DMS114 treated with DMSO at 0.1 percent for 48 hours (cell line): ENCODE data around the gene EPB41L4B.

Source experiments
- DNase-seq: peaks from one replicate; lab custom pipeline; 2025; ENCODE audit not compliant: unreplicated experiment; lab: John Stamatoyannopoulos, UW

Gene EPB41L4B

GRCh38 chr9:109167716-109168115 lies 153.1 kb downstream of the EPB41L4B start:
- no peak for DNase-seq

- DNase-seq: no peak
Observed at GRCh38 chr9:109166771-109167601, 153.9 kb downstream of the EPB41L4B start, which contains the start of gene FRRS1L. TSS of gene FRRS1L (minus strand) at chr9:109167249. CDS start at chr9:109167138, 111 bp downstream.

- no peak for DNase-seq
Observed at GRCh38 chr9:109166171-109166770, 154.6 kb downstream of the EPB41L4B start.

DNA sequence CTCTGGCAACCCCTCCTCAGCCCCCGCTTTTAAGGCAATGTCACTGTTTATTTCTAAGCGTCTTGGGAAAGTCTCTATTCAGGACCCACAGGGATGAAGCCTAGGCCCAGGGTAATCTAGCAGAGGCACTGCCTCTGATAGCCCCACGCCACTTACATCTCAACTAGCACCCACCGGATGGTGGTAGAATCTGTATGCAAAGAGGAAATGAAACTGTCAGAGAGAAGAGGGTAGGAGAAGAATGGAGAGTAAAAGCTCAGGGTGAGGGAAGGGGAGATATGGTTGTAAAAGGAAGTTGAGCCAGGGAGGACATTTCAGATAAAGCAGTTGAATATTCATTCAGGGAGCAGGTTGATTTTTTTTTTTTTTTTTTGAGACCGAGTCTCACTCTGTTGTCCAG lies 156.8 kb downstream of the EPB41L4B start:
- DNase-seq: no peak

DNA sequence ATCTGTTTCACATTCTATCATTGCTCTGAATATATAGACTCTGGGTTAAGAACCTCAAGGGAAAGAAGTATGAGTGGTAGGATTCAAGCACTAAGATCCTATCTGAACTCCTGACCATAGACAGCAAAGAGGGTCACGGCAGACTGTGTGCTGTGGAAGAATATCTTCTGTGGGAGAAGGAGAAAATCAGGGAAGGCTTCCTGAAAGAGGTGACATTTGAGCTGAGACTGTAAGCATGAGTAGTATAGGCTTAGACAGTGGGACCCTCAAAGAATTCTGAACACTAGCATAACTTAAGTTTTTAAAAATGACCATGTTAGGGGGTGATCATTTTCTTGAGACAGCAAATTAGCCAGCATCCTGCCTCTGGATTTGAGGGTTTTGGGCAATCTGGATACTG lies 157.7 kb downstream of the EPB41L4B start:
- no peak for DNase-seq

DNA sequence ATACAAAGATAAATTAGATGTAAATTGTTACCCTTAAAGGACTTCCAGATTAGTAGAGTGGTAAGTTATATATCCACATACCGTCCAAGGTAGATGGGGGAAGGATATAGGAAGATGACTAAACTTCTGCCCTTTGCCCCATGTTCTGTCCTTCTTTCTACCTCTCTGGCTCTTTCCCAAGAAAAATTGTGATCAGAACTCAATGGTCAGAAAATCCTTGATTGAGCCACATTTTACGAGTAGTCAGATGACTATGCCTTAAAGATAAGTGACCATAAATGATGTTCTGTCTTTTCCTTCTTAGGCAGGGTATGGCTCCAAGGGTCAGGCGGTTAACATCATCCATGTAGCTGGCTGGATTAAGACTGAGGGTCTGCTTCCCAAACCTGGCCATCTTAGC lies 158.2 kb downstream of the EPB41L4B start:
- DNase-seq: no peak

DNA sequence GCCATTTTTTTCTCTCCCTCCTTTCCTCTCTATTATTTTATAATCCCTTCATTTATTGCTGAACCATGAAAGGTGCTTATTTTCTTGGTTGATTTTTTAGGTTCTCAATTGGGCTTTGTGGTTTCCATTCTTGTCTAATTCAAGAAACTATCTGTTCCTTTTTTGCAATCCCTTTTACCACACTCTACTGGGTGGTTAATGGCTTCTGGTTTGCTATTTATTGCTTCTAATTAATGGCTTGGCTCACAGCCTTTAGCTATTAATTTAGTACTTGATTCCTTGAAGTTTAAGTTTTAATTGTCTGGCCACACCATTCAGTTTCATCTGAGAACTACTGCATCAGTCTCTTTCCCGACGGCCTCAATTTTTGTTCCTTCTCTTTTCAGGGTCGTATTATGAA lies 159.4 kb downstream of the EPB41L4B start:
- no peak for DNase-seq

DNA sequence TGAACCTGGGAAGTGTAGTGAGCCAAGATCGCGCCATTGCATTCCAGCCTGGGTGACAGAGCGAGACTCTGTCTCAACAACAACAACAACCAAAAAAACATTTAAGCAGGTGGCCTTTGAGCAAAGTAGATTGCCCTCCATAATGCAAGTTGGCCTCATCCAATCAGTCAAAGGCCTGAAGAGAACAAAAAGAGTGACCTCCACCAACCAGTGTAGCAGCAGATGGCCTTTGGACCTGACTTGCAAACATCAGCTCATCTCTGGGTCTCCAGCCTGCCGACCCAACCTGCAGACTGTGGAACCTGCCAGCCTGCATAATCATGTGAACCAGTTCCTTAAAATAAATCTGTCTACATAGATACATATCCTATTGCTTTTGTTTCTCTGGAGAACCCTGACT lies 161.3 kb downstream of the EPB41L4B start:
- no peak for DNase-seq

DNA sequence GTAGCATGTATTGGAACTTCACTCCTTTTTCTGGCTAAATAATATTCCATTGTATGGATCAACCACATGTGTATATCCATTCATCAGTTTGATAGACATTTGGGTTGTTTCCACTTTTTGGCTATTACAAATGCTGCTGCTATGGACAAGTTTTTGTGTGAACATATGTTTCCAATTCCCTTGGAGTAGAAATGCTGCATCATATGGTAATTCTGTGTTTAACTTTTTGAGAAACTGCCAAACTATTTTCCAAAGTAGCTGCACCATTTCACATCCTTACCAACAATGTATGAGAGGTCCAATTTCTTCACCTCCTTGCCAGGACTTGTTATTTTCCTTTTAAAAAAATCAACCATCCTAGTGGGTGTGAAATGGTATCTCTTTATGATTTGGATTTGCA lies 162.2 kb downstream of the EPB41L4B start:
- DNase-seq: no peak

DNA sequence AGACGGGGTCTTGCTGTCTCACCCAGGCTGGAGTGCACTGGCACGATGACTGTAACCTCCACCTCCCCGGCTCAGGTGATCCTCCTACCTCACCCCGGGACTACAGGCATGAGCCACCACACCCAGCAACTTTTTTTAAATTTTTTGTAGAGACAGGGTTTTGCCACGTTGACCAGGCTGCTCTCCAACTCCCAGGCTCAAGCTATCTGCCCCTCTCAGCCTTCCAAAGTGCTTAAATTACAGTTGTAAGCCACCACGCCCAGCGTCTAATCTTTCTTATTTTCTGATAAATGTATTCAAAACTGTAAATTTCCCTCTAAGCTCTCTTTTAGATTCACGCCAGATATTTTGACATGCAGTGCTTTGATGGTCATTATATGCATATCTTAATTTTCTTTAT lies 164.2 kb downstream of the EPB41L4B start:
- DNase-seq: no peak

GRCh38 chr9:109150925-109151545 lies 169.8 kb downstream of the EPB41L4B start:
- DNase-seq: no peak

DNA sequence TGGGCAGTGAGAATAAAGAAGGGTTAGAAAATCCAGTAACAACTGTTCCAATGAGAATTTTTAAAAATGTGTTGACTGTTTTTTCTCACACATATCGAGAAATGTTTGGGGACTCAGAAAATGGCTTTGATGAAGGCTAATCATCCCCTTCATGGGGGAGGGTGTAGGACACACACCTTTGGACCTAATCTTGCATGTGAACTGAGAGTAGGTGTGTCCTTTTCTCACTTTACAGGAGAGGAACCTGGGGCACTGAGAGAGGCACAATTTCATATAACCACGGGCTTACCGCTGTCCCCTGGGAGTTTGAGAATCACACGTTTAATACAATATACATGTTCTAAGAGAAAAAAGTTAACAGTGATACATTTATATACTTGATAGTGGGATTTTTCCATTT lies 171.1 kb downstream of the EPB41L4B start:
- no peak for DNase-seq

DNA sequence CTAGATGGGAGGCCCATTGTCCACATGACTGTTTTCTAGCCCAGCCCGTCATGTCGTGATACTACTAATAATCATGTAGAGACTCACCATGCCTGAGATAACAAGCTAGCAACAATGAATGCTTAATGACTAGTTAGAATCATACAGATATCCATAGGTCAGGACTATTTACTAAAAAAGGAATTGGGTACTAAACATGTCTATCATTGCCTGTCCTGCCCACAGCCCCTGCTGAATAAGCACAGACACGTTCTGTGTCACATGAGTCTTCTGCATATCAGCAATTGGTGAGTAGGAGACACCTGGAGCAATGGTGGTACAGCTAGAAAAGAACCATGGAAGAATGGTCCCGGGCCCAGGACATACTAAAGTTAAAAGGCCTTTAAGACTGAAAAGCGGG lies 171.8 kb downstream of the EPB41L4B start:
- no peak for DNase-seq

DNA sequence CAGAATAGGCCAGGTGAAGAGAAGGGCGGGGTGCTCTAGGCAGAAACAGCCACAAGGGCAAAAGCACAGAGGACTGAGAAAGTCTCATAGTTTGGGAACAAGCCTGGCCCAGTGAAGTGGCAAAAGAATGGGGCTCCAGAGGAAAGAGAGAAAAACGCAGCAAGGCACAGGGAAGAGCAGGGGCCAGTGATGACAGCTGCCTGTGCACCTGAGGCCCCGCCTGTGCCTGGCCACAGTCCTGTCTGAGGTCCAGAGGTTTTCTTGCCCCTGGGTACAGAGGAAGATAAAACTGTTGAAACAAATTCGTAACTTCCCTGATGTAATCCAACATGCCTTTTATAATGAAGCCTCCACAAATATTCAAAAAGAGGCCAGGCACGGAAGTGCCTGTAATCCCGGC lies 175.8 kb downstream of the EPB41L4B start:
- no peak for DNase-seq

- no peak for DNase-seq
Observed at GRCh38 chr9:109143881-109144562, 176.8 kb downstream of the EPB41L4B start.

- no peak for DNase-seq
Observed at GRCh38 chr9:109141375-109141774, 179.5 kb downstream of the EPB41L4B start.

DNA sequence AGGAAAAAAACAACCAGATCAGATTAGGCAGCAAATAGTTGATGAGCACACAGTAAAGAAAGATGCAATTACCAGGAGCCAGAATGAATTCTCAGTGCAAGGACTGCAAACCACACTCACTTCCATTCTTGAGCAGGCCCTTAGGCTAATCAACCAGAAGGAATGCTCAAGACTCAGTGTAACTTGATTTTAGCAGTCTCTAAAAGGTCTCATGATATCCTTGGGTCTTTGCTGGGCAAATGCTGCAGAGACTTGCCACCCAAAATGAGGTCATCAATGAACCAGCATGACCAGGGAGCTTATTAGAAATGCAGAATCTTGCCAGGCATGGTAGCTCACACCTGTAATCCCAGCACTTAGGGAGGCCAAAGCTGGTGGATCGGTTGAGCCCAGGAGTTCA lies 181.0 kb downstream of the EPB41L4B start:
- no peak for DNase-seq

- DNase-seq: no peak
Observed at GRCh38 chr9:109138421-109138820, 182.4 kb downstream of the EPB41L4B start.

GRCh38 chr9:109134167-109134578 lies 186.7 kb downstream of the EPB41L4B start:
- no peak for DNase-seq

- DNase-seq: no peak
Observed at GRCh38 chr9:109133533-109133932, 187.3 kb downstream of the EPB41L4B start.

GRCh38 chr9:109132567-109133021 lies 188.3 kb downstream of the EPB41L4B start:
- DNase-seq: no peak
